Subcutaneous adipose tissue (tissue), 4 donors: ENCODE measurements around the gene GPR78. TPM values are rescaled to one million over a fixed set of nuclear protein-coding genes. Genes with fewer than 3 reads are reported as not detected.

ENCODE experiments used
- total RNA-seq, 4 donors: library from RNA; depleted of rRNA; stranded (reverse); fragments of >200 nt; gene quantifications; one replicate each; pipeline ENCODE4 v1.1.0, GENCODE V29; 2016
- TF ChIP-seq, protein P1 (sequence below): fragments of 450-650 bp; IDR thresholded peaks from one replicate; pipeline ENCODE4 v1.5.1; 2016; ENCODE audit warnings: low read depth, mild to moderate bottlenecking, control low read depth, antibody characterized with exemption, moderate library complexity

The GPR78 gene
- total RNA-seq, 4 donors from 2014 or later: not detected

- TF ChIP-seq, protein P1, sequence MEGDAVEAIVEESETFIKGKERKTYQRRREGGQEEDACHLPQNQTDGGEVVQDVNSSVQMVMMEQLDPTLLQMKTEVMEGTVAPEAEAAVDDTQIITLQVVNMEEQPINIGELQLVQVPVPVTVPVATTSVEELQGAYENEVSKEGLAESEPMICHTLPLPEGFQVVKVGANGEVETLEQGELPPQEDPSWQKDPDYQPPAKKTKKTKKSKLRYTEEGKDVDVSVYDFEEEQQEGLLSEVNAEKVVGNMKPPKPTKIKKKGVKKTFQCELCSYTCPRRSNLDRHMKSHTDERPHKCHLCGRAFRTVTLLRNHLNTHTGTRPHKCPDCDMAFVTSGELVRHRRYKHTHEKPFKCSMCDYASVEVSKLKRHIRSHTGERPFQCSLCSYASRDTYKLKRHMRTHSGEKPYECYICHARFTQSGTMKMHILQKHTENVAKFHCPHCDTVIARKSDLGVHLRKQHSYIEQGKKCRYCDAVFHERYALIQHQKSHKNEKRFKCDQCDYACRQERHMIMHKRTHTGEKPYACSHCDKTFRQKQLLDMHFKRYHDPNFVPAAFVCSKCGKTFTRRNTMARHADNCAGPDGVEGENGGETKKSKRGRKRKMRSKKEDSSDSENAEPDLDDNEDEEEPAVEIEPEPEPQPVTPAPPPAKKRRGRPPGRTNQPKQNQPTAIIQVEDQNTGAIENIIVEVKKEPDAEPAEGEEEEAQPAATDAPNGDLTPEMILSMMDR: no peak
Observed at GRCh38 chr4:8606476-8606875, 26.3 kb downstream of the GPR78 start.

GRCh38 chr4:8606966-8607365 is 26.8 kb downstream of the GPR78 start:
- TF ChIP-seq, protein P1: no peak

DNA sequence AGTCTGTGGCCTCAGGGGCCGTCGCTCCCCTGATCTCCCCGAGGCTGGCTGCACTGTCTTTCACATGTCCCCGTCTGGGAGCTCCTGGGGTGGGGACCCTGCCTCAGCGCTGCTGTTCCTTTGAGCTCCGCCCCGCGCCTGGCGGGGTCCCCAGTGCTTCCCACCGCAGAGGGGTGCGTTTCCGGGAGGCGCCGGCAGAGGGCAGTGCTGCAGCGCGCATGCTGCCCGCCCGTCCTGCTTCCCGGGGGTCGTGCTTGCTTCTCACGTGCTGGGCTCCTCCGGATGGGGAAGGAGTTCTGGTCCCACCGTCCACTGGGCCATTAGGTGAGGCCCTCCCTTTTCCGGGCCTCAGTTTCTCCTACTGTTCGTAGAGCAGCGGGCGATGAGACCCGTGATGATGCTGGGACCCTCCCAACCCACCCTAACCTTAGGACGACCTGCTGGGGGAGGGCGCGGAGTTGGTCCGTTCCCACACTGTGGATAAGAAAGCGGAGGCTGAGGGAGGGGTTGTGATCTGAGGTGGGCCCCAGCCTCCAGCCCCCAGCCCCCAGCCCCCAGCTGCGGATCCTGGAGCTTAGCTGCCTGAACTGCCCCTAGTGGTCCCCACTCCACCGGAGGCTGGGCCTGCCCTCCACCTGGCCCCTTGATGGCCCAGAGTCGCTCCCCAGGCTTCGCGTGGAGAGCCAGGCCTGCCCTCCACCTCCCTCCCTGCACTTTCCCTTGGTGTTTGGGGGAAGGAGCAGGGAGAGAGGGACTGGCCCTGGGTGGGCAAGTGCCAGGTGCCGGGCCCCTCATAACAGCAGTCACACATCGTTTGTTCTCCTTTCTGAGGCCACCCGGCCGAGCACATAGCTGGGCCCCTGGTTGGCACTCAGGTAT is 27.6 kb downstream of the GPR78 start:
- TF ChIP-seq, protein P1: no peak

DNA sequence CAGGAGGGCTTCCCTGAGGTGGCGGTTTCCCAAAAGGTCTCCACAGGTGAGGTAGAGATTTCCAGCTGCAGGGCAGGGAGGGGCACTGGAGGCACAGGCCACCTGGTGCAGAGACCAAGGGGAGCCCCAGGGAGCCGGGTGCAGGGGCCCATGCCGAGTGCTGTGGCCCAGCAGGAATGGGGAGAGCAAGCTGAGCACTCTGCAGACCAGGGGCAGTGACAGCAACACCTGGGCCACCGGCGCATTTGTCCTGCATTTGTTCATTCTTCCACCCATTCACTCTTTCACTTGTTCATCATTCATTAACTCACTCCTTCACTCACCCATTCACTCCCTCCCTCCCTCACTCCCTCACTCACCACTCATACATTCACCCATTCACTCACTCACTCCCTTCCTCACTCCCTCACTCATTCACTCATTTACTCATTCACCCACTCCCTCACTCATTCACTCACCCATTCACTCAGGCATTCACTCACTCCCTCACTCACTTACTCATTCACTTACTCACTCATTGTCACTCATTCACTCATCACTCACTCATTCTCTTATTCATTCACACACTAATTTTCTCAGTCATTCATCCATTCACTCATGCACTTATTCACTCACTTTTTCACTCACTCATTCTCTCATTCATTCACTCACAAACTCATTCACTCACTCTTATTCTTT is 28.7 kb downstream of the GPR78 start:
- TF ChIP-seq, protein P1: no peak

GRCh38 chr4:8609406-8609805 is 29.2 kb downstream of the GPR78 start:
- TF ChIP-seq, protein P1: no peak

DNA sequence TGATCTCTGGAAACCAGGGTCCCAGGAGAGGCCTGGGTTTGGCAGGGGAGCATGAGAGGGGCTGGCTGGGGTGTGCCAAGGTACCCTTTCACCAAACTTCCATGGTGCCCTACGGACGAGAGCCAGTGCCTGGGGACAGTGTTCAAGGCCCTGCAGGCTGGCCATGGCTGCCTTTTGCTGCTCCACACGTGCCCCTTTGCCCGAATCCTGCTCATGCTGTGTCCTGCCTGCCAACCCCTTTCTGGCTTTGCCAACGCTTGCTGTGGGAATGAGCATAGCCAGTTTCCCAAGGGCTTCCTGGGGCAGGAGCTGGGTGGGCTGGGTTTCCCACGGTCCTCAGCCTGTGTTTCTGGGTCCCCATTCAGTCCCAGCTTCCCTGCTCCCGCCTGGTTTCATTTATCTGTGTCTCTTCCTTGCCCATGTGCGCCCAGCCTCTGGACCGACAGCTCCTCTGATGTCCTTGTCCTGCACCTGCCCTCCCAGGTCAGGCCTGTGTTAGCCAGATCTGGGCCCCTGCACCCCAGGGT is 29.7 kb downstream of the GPR78 start:
- TF ChIP-seq, protein P1: no peak
